Astrocyte (in vitro differentiated cells and primary cell): ENCODE measurements around the gene DENND4C.

Source experiments
- EZH2 ChIP-seq: IDR thresholded peaks from 2 replicates; pipeline ENCODE4 v1.6.1; 2012; ENCODE audit warnings: mild to moderate bottlenecking, low read length, inconsistent platforms; ENCODE audit not compliant: insufficient read depth
- TF ChIP-seq, protein P1 (sequence below): IDR thresholded peaks from 2 replicates; pipeline ENCODE4 v1.5.1; 2011; ENCODE audit warnings: low read depth, mild to moderate bottlenecking, inconsistent platforms, low read length, moderate library complexity; ENCODE audit not compliant: insufficient read depth

DNA sequence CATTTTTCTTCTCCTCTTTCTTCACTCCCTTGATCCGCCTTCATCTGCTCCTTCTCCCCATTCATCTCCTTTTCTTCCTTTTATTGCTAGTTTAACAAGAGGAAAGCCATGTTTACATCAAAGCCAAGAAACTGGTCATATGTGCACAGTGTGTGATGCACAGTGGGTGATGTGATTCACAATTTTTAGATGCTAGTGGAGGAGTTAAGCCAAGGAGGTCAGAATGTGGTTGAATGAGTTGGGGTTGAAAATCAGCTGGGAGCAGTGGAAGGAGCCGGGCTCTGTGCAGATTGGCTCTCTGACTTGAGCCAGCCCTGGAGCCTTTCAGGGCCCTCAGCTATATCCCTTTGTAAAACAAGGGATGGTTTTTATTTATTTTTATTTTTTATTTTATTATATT lies 185.7 kb downstream of the DENND4C start:
- TF ChIP-seq, protein P1, sequence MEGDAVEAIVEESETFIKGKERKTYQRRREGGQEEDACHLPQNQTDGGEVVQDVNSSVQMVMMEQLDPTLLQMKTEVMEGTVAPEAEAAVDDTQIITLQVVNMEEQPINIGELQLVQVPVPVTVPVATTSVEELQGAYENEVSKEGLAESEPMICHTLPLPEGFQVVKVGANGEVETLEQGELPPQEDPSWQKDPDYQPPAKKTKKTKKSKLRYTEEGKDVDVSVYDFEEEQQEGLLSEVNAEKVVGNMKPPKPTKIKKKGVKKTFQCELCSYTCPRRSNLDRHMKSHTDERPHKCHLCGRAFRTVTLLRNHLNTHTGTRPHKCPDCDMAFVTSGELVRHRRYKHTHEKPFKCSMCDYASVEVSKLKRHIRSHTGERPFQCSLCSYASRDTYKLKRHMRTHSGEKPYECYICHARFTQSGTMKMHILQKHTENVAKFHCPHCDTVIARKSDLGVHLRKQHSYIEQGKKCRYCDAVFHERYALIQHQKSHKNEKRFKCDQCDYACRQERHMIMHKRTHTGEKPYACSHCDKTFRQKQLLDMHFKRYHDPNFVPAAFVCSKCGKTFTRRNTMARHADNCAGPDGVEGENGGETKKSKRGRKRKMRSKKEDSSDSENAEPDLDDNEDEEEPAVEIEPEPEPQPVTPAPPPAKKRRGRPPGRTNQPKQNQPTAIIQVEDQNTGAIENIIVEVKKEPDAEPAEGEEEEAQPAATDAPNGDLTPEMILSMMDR = no peak
- TF ChIP-seq EZH2 = no peak
